ENCODE results near the gene IL17REL. TPM values are rescaled to one million over a fixed set of nuclear protein-coding genes. Genes with fewer than 3 reads are reported as not detected.

IL17REL gene
- total and polyA plus RNA-seq, 2 donors = 0.01 TPM; not detected in 1

DNA sequence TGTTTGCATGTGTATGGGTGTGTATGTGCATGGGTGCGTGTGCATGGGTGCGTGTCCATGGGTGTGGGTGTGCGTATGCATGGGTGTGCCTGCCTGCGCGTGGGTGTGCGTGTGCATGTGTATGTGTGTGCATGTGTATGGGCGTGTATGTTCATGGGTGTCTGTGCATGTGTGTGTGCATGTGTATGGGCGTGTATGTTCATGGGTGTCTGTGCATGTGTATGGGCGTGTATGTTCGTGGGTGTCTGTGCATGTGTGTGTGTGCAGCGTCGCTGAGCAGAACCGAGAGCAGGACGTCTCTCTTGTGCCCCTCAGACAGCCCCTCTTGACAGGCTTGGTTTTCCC lies 13.9 kb downstream of the IL17REL start:
- Histone ChIP-seq H3K4me3 (ENCODE audit: low read depth, low read length) (no peak overlapping the region), H3K36me3 (ENCODE audit: insufficient read depth) (no peaks in the 10 kb centered on the region), H3K4me1 (ENCODE audit: insufficient read depth) (no peaks in the 10 kb centered on the region), H3K27ac (ENCODE audit: low read depth) (no peak overlapping the region)
- WGBS = 89% methylated on average over 14 of the region's 14 CpGs
- DNase-seq (ENCODE audit: extremely low spot score) = no peak

DNA sequence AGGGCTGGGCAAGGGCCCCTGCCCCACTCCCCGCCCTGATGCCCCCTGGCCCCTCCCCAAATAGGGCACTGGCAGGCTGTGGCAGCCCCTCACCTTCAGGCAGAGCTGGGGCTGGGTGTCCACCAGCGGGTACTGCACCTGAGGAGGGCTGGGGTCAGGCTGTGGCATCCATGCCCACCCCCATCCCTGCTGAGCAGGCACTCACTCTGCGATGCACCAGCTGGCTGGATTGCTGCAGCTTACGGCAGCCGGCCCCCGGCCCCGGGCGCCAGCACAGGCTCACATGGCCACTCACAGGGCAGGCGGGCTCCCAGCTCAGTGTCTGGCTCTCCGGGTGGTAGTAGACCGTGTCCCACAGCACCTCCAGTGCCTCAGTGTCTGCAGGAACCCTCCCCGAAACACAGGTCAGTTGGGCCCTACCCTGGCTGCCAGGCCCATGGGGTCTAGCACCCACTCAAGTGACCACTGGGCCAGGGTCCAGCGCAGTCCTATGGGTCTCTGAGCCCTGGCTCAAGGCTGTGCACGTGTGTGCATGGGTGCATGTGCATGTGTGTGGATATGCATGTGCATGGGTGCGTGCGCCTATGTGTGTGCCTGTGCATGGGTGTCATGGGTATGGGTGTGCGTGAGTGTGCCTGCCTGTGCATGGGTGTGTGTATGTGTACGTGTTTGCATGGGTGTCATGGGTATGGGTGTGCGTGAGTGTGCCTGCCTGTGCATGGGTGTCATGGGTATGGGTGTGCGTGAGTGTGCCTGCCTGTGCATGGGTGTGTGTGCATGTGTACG lies 14.4 kb downstream of the IL17REL start:
- H3K36me3 ChIP-seq (ENCODE audit: insufficient read depth) = no peaks in the 10 kb centered on the region
- no peaks in the 10 kb centered on the region for H3K4me1 ChIP-seq (ENCODE audit: insufficient read depth)
- WGBS = 91% methylated on average over 21 of the region's 21 CpGs
- no peak overlapping the region for H3K27ac ChIP-seq (ENCODE audit: low read depth)
- no peak for DNase-seq (ENCODE audit: extremely low spot score)
- no peak overlapping the region for H3K4me3 ChIP-seq (ENCODE audit: low read depth, low read length)

DNA sequence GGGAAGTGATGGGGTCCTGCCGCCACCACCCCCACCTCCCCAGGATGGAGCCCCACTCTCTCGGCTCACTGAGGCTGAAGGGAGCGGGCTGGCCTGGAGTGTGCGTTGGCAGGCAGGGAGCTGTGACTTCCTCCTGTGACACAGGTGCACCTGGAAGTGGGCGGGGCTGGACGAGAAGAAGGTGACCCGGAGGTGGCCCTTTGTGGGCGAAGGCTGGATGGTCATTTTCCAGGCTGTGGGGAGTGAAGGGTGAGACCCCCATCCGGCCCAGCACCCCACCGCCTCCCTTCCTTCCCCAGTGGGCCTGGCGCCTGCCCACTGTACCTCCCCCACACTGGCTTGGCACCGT lies 15.3 kb downstream of the IL17REL start:
- Histone ChIP-seq H3K27ac (ENCODE audit: low read depth) (no peak overlapping the region), H3K4me3 (ENCODE audit: low read depth, low read length) (no peak overlapping the region), H3K4me1 (ENCODE audit: insufficient read depth) (no peaks in the 10 kb centered on the region), H3K36me3 (ENCODE audit: insufficient read depth) (no peaks in the 10 kb centered on the region)
- DNase-seq (ENCODE audit: extremely low spot score) = no peak
- WGBS = 87% methylated on average over 12 of the region's 12 CpGs

DNA sequence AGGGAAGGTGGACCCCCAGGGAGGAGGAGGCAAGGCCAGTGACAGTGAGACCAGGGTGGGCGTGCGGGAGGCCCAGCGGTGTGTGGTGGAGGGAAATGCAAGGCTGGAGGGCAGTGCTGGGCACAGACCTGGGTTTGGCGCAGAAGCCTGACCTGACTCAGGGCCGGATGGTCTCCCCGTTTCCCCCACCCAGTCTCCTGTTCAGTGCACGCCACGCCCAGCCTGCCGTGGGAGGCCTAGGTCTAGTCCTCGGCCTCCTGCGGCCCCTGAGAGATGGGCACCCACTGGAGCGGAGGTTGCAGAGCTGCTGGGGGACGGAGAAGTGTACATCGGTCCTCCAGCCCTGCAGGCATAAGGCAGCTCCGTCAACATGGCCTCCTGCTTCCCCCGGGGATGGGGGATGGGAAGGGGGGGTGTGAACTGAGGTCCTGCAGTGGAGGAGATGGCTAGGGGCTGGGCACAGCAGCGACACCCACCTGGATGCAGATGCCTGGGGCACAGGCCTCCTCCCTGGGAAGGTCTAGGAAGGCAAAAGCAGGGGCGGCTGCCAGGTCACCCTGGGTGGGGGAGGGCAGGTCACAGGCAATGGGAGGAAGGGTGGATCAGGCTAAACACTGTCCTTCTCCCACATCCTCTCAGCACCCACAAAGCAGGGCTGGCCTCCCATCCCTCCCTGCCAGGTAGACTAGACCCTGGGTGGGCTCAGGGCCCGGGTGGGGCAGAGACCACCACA lies 15.9 kb downstream of the IL17REL start:
- Histone ChIP-seq H3K36me3 (ENCODE audit: insufficient read depth) (no peaks in the 10 kb centered on the region), H3K27ac (ENCODE audit: low read depth) (no peak overlapping the region), H3K4me3 (ENCODE audit: low read depth, low read length) (no peak overlapping the region), H3K4me1 (ENCODE audit: insufficient read depth) (no peaks in the 10 kb centered on the region)
- DNase-seq (ENCODE audit: extremely low spot score) = no peak
- WGBS = 86% methylated on average over 19 of the region's 19 CpGs

DNA sequence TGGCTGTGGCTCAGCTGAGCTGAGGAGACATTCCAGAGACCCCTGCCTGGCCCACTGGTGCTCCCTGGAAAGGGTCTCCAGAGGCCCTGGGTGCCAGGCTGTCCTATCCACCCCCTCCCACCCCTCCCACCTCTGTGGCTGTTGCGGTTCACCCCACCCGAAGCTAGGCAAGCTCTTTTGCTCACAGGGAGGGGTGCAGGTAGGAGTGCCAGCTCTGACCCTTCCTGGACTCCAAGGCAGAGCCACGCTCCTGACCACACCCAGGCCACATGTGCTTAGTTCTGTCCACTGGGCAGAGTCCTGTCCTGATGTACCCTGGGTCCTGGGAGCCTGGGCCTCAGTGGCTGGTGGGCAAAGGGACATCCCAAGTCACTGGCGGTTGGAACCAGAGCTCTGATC lies 16.4 kb downstream of the IL17REL start:
- Histone ChIP-seq H3K4me3 (ENCODE audit: low read depth, low read length) (no peak overlapping the region), H3K4me1 (ENCODE audit: insufficient read depth) (no peaks in the 10 kb centered on the region), H3K27ac (ENCODE audit: low read depth) (no peak overlapping the region), H3K36me3 (ENCODE audit: insufficient read depth) (no peaks in the 10 kb centered on the region)
- WGBS = 85% methylated on average over 4 of the region's 4 CpGs
- no peak for DNase-seq (ENCODE audit: extremely low spot score)

DNA sequence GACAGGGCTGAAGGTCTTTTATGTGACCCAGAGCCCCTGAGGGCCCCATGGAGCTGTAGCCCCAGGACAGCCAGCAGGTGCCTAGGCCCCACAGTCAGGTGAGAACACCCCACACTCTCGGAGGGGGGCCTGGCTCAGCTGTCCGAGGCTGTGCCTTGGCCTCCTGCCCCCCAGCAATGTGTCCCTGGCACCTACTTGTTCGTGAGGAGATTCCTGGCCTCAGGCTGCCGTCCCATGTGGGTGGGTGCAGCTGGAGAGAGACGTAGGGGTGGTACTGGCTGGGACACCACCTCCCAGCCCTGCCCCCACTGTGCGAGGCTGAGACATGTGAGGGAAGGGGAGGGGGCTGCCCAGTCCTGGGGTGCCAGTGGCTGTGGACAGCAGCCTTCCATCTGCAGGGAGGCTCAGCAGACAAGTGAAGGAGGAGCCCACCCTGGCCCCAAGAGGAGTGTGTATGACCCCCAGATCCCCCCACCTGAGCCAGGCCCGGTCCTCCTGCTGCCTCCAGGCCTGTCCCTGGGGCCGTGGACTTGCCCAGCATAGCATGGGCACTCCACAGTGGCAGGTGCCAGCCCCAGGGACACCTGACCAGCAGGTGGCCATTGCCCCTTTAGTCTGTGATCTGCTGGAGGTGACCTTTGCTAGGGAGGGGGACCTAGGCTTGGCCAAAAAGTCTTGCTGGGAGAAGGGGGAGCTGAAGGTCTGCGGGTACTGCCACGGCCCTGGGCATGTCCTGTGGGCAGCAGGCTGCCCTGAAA lies 17.0 kb downstream of the IL17REL start:
- DNase-seq (ENCODE audit: extremely low spot score) = no peak
- no peak overlapping the region for H3K27ac ChIP-seq (ENCODE audit: low read depth)
- no peak overlapping the region for H3K4me3 ChIP-seq (ENCODE audit: low read depth, low read length)
- WGBS = 81% methylated on average over 10 of the region's 10 CpGs
- H3K4me1 ChIP-seq (ENCODE audit: insufficient read depth) = no peaks in the 10 kb centered on the region
- no peaks in the 10 kb centered on the region for H3K36me3 ChIP-seq (ENCODE audit: insufficient read depth)

DNA sequence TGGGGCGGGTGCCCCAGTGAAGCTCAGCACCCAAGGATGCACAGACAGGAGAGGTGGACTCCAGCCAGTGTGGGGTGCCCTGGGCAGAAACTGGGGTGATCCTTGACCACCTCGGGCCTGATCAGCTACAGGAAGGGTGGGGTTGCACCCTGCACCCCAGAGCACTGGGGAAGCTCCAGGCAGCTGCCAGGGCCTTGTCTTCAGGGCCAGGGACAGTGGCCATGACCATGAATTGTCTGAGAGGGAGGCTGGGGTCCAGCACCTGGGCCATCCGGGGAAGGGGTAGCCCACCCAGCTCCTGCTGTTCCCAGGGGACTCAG lies 17.6 kb downstream of the IL17REL start:
- no peaks in the 10 kb centered on the region for H3K4me1 ChIP-seq (ENCODE audit: insufficient read depth)
- no peak overlapping the region for H3K4me3 ChIP-seq (ENCODE audit: low read depth, low read length)
- H3K36me3 ChIP-seq (ENCODE audit: insufficient read depth) = no peaks in the 10 kb centered on the region
- no peak for DNase-seq (ENCODE audit: extremely low spot score)
- H3K27ac ChIP-seq (ENCODE audit: low read depth) = no peak overlapping the region
- WGBS = 66% methylated on average over 3 of the region's 3 CpGs

DNA sequence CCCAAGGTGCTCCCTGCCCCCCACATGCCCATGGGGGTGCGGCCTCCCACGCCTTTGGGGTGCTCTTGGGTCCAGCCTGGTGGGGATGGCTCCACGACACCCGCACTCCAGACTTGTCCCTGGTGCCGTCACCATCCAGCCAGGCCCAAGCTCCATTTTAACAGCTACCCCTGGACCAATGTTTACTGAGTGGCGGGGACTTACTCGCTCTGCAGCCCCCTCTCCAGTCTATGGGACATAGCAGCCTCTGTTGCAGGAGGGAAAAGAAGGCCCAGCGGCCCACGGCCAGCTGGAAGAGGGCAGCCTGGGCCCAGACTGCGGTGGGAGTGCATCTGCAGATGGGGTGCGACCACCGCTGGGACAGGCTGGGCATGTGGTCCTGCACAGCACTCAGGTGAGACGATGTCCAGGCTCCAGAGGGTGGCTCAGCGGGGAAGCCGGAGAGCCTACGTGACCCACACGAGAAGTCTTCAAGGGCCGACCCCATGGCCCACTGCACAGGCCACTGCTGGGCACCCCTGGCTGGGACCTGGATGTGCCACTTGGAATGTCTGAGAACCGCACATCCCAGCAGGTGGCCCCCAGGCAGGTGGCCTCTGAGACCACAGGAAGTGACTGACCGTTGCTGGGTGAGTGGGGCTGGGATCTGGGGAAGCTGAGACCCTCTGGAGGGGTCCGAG lies 18.1 kb downstream of the IL17REL start:
- Histone ChIP-seq H3K4me1 (ENCODE audit: insufficient read depth) (no peaks in the 10 kb centered on the region), H3K36me3 (ENCODE audit: insufficient read depth) (no peaks in the 10 kb centered on the region), H3K27ac (ENCODE audit: low read depth) (no peak overlapping the region), H3K4me3 (ENCODE audit: low read depth, low read length) (no peak overlapping the region)
- WGBS = 93% methylated on average over 21 of the region's 21 CpGs
- DNase-seq (ENCODE audit: extremely low spot score) = no peak

DNA sequence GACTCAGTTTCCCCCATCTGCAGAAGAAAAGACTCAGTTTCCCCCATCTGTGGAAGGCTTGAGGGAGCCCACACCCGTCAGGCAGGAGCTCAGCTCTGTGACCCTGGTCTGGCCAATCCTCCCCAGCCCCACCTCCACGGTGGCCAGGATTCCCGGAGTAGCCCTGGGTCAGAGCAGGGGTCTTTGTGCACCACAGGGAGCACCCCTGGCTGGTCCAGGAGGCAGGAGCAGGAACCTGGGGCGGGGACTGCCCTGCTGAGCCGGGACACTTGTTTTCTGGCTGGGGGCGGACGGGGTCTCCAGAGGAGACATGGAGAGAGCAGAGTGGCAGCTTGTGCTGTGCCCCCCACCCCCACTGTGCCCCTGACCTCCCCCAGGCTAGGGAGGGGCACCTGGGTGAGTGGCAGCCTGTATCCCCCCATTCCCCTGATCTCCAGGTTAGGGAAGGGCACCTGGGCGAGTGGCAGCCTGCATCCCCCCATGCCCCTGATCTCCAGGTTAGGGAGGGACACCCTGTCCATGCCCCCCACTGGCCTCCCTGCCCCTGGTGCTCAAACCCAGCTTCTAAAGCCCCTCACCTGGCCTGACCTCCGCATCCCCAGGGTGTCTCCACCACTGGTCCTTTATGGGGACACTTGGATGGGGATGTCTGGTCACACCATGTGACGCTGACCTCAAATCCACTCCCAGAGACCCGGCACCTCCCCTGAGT lies 18.8 kb downstream of the IL17REL start:
- 72% methylated on average over 11 of the region's 11 CpGs for WGBS
- Histone ChIP-seq H3K4me3 (ENCODE audit: low read depth, low read length) (no peak overlapping the region), H3K4me1 (ENCODE audit: insufficient read depth) (no peaks in the 10 kb centered on the region), H3K27ac (ENCODE audit: low read depth) (no peak overlapping the region), H3K36me3 (ENCODE audit: insufficient read depth) (no peaks in the 10 kb centered on the region)
- DNase-seq (ENCODE audit: extremely low spot score) = no peak

DNA sequence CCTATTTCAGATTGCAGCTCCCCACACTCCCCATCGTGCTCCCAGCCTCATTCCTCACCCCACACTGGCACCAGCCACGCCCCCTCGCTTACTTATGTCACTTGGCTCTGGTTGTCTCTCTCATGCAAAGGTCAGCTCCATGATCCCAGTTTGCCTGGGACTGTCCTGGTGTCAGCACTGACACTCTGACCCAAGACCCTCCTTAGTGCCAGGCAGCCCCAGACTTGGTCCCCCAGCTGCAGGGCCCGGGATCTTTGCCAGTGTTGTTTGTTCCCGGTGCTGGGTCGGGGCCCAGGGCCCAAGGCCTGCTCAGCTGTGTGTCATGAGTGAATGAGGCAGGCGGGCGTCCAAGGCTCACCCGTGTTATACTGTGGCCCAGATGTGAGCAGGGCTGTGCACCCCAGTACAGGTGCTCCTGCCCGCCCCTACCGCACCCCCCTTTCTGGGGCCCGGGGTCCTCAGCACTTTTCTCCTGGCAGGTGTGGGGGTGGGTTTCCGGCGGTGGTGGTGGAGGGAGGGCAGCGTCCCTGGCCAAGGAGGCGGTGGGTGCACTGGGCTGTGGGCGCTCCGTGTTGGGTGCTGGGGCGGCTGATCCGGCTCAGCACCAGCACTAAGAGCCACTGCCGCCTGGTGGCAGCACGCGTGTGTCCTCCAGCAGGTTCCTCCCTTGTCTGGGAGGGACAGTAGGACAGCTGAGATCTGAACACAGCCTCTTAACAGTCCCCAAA lies 19.5 kb downstream of the IL17REL start:
- no peak overlapping the region for H3K27ac ChIP-seq (ENCODE audit: low read depth)

DNA sequence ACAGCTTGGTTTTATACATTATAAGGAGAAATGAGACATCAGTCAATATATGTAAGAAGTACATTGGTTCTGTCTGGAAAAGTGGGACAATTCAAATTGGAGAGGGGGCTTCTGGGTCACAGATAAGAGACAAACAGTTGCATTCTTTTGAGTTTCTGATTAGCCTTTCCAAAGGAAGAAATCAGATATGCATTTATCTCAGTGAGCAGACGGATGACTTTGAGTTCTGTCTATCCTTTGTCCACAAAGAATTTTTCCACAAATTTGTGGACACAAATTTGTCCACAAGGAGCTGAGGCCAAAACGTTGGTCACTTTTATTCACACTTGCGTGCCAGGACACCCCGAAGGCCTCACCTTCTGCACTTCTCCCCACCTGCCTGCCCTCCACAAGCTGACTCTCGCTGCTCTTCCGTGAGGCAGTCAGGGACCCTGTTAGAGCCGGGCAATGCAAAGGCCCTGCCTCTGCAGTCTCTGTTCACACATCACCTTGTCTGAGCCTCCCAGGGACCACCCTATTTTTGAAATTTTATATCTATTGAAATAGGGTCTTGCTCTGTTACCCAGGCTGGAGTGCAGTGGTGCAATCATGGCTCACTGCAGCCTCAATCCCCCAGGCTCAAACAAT lies 20.5 kb downstream of the IL17REL start:
- H3K4me1 ChIP-seq (ENCODE audit: insufficient read depth) = no peaks in the 10 kb centered on the region
- H3K27ac ChIP-seq (ENCODE audit: low read depth) = no peak overlapping the region
- DNase-seq (ENCODE audit: extremely low spot score) = no peak
- WGBS = 88% methylated on average over 7 of the region's 7 CpGs
- no peaks in the 10 kb centered on the region for H3K36me3 ChIP-seq (ENCODE audit: insufficient read depth)
- no peak overlapping the region for H3K4me3 ChIP-seq (ENCODE audit: low read depth, low read length)

More for the DNA sequence above, 19.5 kb downstream of the IL17REL start:
- H3K36me3 ChIP-seq (ENCODE audit: insufficient read depth) = no peaks in the 10 kb centered on the region
- no peaks in the 10 kb centered on the region for H3K4me1 ChIP-seq (ENCODE audit: insufficient read depth)
- no peak overlapping the region for H3K4me3 ChIP-seq (ENCODE audit: low read depth, low read length)
- WGBS = 34% methylated on average over 23 of the region's 23 CpGs
- no peak for DNase-seq (ENCODE audit: extremely low spot score)

DNA sequence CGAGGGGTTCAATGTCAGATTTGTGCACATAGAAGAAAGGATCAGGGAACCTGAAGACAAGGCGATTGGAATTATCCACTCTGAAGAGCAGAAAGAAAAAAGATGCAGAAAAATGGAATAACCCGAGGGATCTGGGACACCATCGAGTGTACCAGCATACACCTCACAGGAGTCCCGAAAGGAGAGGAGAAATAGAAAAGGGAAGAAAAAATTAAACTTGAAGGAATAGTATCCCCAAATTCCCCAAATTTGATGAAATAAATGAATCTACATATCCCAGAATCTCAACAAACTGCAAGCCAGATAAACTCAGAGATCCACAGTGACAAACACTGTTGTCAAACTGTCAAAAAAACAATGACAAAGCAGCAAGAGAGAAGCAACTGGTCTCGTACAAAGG lies 21.4 kb downstream of the IL17REL start:
- WGBS = 89% methylated on average over 6 of the region's 6 CpGs
- no peak for DNase-seq (ENCODE audit: extremely low spot score)
- Histone ChIP-seq H3K4me1 (ENCODE audit: insufficient read depth) (no peaks in the 10 kb centered on the region), H3K27ac (ENCODE audit: low read depth) (no peak overlapping the region), H3K36me3 (ENCODE audit: insufficient read depth) (no peaks in the 10 kb centered on the region), H3K4me3 (ENCODE audit: low read depth, low read length) (no peak overlapping the region)
